GM21786 (cell line): ENCODE measurements around the gene PLCH2.

Source experiments
- ATAC-seq: cut with Tn5 transposase; IDR thresholded peaks from one replicate; pipeline ENCODE4 v1.9.1; 2021; ENCODE audit not compliant: unreplicated experiment

The PLCH2 gene

GRCh38 chr1:2498648-2499047 lies 22.6 kb downstream of the PLCH2 start:
- no peak for ATAC-seq

DNA sequence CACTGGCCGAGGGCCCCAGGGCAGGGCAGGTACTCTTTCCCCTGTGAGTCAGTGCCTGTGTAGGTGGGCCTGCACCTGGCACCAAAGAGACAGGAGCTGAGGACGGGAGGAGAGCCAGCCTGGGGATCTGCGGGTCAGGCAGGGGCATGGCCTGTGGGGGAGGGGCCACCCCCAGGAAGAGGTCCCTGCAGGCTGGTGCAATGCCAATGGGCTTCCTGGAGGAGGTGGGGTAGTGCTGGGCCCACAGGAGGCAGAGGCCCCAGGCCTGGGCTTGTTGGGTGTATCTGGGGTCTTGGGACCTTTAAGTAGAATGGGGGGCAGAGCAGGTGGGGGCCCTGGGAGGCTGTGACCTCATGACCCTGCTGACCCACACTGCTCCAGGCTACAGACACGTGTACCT lies 23.2 kb downstream of the PLCH2 start:
- no peak for ATAC-seq

DNA sequence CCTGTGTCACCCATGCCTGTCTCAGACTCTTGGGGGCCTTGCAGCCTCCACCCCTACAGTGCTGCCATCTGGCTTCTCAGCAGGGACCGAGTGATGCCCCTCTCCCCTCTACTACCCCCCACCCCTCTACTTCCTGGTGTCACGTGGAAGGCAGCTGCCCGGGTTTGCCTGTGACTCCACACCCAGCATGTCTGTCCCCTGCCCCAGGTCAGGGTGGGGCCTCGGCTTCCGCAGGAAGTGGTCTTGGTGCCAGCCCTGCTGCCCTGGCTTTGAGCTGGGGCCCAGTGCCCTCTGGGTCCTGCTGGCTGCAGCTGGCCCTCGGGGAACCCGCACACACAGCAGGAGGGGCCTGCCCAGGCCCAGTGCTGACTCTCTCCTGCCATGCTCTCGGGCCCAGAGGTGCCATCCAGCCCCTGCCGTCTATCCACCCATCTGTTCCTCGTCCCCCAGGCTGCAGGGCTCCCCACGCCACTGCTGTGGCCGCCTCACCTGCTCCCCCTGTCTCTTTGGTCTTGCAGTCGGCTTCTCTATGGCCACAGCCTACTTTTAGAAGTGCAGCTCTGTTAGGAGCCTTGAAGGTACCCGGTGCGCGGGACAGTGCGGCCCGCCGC lies 24.0 kb downstream of the PLCH2 start:
- ATAC-seq, result no peak

DNA sequence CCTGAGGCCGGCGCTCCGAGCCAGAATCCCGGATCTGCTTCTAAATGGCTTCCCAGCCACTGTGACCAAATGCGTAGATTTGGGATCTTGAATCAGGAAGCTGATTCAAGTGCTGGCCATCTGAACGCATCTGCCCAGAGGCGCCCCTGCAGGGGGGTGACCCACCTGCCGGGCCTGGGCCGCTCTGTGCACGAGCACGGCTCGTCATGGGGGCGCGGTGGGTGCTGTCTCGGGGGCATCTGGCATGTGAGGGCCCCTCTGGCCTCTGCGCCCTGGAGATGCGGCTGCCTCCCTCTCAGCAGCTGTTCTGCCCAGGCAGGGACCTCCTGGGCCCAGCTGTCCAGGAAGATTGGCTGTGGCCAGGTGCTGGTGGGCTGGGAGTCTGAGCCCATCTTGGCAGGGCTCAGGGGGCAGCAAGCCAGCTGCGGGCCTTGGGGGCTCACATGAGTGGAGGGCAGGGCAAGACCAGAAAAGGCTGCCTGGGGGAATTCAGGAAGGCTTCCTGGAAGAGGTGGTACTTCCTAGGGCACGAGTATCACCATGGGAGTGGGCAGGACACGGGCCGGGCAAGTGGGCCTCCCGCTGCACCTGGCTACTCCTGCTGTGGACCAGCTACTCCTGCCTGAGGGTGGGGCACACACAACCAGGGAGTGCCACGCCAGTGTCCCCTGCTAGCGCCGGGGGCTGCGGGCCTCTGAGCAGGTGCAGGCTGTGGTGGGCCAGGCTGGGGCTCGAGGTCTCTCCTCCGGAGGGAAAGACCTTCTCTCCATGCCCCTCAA lies 25.1 kb downstream of the PLCH2 start:
- no peak for ATAC-seq

DNA sequence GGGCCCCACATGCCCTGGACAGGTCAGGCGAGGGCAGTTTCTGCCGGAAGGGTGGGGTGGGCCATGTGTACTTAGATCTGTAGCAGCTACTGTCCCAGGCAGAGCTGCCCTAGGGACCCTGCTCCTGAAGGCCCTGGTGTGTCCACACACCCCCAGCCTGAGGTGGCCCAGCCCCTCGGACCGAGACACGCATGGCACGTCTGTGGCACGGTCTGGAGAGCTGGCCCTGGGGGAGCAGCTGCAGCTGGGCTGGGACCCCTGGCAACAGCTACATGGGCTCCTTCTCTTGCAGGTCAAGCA lies 25.7 kb downstream of the PLCH2 start:
- no peak for ATAC-seq

GRCh38 chr1:2502210-2502609 lies 26.1 kb downstream of the PLCH2 start:
- ATAC-seq, result no peak

GRCh38 chr1:2502661-2503553 lies 26.8 kb downstream of the PLCH2 start:
- no peak for ATAC-seq

DNA sequence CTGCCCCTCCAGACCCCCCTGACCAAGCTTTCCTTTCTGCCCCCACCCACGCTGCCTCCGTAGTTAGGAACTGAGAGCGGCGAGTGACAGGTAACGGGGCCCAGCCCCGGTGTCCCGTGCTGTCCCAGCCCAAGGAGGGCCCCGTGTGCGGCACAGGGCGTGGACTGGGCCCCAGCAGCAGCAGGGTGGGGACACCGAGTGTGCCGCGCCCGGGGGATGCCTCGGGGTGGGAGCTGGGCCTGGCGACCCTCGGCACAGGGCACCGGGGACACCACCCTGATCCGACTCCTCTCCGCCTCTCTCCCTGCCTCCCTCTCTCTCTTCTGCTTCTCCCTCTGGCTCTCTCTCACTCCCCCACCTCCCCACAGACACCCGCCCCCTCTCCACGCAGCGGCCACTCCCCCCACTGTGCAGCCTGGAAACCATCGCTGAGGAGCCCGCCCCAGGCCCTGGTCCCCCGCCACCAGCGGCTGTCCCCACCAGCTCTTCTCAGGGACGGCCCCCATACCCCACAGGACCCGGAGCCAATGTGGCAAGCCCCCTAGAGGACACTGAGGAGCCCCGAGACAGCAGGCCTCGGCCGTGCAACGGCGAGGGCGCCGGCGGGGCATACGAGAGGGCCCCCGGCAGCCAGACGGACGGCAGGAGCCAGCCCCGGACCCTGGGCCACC lies 27.6 kb downstream of the PLCH2 start:
- ATAC-seq, result no peak

DNA sequence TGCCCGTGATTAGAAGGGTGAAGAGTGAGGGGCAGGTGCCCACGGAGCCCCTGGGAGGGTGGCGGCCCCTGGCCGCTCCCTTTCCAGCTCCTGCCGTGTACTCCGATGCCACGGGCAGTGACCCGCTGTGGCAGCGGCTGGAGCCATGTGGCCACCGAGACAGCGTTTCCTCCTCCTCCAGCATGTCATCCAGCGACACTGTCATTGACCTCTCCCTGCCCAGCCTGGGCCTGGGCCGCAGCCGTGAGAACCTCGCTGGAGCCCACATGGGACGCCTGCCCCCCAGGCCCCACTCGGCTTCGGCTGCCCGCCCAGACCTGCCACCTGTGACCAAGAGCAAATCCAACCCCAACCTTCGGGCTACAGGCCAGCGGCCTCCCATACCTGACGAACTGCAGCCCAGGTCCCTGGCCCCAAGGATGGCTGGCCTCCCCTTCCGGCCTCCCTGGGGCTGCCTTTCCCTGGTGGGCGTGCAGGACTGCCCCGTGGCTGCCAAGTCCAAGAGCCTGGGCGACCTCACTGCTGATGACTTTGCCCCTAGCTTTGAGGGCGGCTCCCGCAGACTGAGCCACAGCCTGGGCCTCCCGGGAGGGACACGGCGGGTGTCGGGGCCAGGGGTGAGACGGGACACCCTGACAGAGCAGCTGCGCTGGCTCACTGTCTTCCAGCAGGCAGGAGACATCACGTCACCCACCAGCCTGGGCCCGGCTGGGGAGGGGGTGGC lies 28.3 kb downstream of the PLCH2 start:
- no peak for ATAC-seq

- no peak for ATAC-seq
These were observed 28.8 kb downstream of the PLCH2 start for GRCh38 chr1:2504949-2505272.

GRCh38 chr1:2505461-2505994 lies 29.4 kb downstream of the PLCH2 start:
- ATAC-seq, result no peak

DNA sequence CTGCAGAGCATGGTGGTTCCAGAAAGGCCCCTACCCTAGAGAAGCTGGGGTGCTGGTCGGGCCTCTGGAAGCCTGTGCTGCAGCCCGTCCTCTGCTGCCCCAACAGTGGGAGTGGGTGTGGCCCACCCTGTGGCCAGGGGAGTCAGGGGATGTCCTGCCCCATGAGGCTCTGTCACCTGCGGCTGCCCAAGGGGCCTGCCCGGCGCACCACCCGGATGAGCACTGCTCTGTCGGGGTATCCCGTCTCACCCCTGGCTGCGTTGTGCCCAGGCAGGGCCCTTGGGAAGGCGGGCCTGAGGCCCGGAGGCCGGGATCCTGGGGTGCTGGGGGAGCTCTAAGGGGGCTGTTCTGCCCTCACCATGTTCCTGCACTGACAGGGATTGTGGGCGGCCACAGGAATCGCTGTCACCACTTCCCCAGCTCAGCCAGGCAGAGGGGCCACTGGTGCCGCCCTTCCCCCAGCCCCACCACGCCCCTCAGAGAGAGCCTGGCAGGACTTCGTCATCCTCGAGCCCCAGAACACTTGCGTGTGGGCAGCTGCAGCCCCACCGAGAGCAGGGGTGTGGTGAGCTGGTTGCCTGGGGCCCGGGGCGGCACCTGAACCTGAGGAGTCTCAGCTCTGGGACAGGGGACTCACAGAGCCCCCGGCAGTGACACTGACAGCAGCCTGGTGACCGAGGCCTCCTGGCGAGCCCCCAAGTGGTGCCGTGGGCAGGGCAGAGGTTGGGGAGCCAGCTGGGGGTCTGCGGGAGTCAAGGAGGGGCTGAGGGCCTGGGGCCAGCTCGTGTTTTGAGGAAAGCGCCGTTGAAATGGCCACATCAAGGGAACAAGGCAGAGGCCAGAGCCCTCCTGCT lies 30.1 kb downstream of the PLCH2 start:
- no peak for ATAC-seq

DNA sequence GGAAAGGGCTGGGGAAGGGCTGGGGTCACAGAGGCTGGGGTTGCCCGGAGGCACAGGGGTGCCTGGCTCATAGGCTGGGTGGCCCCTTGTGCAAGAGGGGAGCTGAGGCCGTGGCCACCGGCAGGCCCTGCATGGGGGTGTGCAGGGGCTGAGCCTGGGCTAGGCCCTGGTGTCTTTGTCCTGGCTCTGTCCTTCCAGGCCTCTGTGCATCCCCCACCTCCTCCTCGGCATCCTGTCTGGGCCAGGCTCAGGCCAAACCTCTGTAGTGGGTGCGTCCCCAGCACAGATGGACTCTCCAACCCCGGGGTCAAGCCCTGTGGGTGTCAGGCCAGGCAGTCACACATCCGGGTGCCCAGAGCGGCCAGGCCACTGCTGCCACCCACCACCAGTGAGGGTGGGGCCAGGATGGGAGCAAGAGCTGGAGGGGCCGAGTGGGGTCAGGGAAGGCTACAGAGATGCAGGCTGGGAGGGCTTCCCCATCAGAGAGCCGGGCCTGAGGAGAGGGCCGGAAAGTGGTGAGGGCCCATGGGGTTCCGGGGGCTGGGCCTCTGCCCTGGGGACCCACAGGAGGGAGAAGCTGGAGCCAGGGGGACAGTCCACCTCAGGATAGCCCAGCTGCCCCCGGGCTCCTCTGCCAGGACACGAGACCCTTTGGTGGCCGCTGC lies 30.9 kb downstream of the PLCH2 start:
- no peak for ATAC-seq

GRCh38 chr1:2507744-2508155 lies 31.7 kb downstream of the PLCH2 start:
- no peak for ATAC-seq

DNA sequence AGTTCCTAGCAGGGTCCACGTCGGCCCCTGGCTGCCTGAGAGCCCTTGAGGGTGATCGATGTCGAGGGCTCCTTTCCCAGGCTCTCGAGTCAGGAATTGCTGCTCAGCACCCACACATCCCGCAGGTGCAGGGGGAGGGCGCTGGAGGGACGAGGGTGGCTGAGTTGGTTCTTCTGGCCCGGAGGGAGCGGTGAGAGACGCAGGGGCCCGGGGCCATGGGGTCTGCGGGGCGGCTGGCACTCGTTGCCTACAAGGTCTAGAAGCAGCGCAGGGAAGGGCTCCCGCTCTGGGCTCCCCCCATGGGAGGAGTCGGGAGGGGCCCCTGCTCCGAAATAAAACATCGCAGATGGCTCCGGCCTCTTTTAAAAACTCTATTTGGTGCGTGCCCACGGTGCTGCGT lies 32.1 kb downstream of the PLCH2 start:
- ATAC-seq, result no peak

DNA sequence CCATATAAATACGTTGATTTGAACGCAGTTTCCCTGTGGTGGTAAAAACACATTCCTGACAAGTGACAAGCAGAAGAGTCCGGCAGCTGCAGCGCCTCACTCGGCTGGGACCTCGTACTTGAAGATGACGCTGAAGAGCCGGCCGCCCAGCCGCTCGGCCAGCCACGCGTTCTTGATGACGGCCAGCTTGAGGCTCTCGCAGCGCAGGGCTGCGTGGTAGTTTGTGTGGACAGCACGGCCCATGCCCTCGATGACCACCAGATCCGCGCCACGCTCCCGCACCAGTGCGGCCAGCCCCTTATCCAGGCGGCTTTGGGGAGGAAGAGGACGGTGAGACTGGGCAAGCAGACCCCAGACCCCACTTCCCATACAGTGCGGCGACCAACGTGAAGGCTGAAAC lies 32.7 kb downstream of the PLCH2 start:
- no peak for ATAC-seq

DNA sequence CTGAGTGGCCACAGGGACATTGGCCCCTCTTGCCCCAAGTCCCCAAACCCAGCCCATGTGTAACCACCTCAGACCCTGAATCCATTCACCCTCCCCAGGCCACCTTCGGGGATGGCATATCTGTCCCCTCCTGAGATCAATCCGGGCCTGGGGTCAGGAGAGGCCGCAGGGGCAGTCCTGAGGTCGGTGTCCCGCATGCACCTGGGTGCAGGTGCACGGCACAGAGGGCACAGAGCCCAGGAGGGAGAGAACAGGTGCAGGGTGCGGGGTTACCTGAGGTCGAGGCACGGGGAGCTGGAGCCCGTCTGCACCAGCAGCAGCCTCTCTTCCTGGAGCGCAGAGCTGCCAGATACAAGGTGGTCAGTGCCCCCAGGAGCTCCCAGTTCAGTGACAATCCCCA lies 33.5 kb downstream of the PLCH2 start:
- ATAC-seq, result no peak

DNA sequence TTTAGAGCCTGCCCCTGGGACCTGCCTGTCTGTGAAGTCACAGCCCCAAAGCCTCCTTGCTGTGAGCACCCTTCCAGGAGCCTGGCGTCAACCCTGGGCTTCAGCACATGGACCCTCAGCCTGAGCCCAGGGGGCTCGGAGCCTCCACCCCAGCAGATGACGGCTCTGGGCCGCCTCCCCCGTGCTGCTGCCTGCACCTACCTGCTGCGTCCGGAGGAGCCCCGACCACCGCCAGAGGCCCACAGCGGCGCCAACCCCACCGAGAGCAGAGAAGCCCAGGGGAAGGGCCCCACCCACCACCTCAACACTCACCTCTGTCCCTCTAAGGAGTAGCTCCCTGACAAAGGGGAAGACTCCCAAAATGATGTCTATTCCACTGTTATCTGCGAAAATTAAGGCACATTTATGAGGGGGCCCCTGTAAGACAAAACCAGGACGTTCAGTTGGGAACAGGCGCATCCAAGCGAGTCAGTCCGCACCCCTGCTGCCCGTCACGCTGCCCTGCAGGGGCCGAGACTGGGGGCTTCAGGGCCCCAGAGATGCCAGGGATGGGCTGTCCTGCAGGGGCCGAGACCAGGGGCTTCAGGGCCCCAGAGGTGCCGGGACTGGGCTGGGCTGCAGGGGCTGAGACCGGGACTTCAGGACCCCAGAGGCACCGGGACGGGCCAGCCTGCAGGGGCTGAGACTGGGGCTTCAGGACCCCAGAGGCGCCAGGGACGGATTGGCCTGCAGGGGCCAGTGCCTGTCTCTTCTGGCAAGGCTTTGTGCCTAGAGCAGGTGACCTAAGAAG lies 34.5 kb downstream of the PLCH2 start:
- no peak for ATAC-seq
